CD4-positive, alpha-beta T cell treated with Interleukin-21 for 1 hour (primary cell): Measurements from ENCODE around the gene VMP1.

ENCODE experiments used
- DNase-seq: peaks from one replicate; pipeline ENCODE4 v3.0.0-alpha.2; 2020

Gene VMP1

GRCh38 chr17:59707149-59707970, at the start of gene VMP1, which contains the start of gene PTRH2:
Gene VMP1 (plus strand): TSS chr17:59707654. CDS start chr17:59731447, 23,793 bp downstream.
Gene PTRH2 (minus strand): TSS chr17:59707430. CDS start chr17:59697978, 9,452 bp downstream.
- peak; percentile 96 for DNase-seq

- DNase-seq: no peak
Observed at GRCh38 chr17:59666235-59666634, 41.2 kb upstream of the VMP1 start.

GRCh38 chr17:59668816-59669215, 38.6 kb upstream of the VMP1 start:
- no peak for DNase-seq

- no peak for DNase-seq
Observed at GRCh38 chr17:59669411-59669810, 38.0 kb upstream of the VMP1 start.

GRCh38 chr17:59669944-59670343, 37.5 kb upstream of the VMP1 start:
- no peak for DNase-seq

GRCh38 chr17:59671386-59671785, 36.1 kb upstream of the VMP1 start:
- no peak for DNase-seq

- no peak for DNase-seq
Observed at GRCh38 chr17:59675231-59675630, 32.2 kb upstream of the VMP1 start.

- DNase-seq: no peak
Observed at GRCh38 chr17:59676716-59677115, 30.7 kb upstream of the VMP1 start.

- DNase-seq: no peak
Observed at GRCh38 chr17:59678918-59679317, 28.5 kb upstream of the VMP1 start.

GRCh38 chr17:59680314-59680713, 27.1 kb upstream of the VMP1 start:
- DNase-seq: no peak

- no peak for DNase-seq
Observed at GRCh38 chr17:59683283-59683682, 24.2 kb upstream of the VMP1 start.

GRCh38 chr17:59684967-59685366, 22.5 kb upstream of the VMP1 start:
- DNase-seq: no peak

GRCh38 chr17:59688008-59688407, 19.4 kb upstream of the VMP1 start:
- no peak for DNase-seq

GRCh38 chr17:59688496-59688895, 19.0 kb upstream of the VMP1 start:
- no peak for DNase-seq

GRCh38 chr17:59693582-59693981, 13.9 kb upstream of the VMP1 start:
- no peak for DNase-seq

GRCh38 chr17:59694344-59694743, 13.1 kb upstream of the VMP1 start:
- DNase-seq: no peak

- no peak for DNase-seq
Observed at GRCh38 chr17:59695945-59696681, 11.3 kb upstream of the VMP1 start.

GRCh38 chr17:59696682-59697277, 10.7 kb upstream of the VMP1 start:
- DNase-seq: no peak

GRCh38 chr17:59698143-59698542, 9.3 kb upstream of the VMP1 start:
- DNase-seq: no peak

- DNase-seq: no peak
Observed at GRCh38 chr17:59699218-59699617, 8.2 kb upstream of the VMP1 start.

- DNase-seq: no peak
Observed at GRCh38 chr17:59699786-59700185, 7.7 kb upstream of the VMP1 start.

GRCh38 chr17:59702304-59702703, 5.2 kb upstream of the VMP1 start:
- no peak for DNase-seq

GRCh38 chr17:59707971-59708430, 547 bp downstream of the VMP1 start:
- peak; percentile 4 for DNase-seq

- no peak for DNase-seq
Observed at GRCh38 chr17:59711936-59712335, 4.5 kb downstream of the VMP1 start.
